ENCODE data around the gene DLG1. TPM values are rescaled to one million over a fixed set of nuclear protein-coding genes. Genes with fewer than 3 reads are reported as not detected.

DLG1 gene
- total and polyA plus RNA-seq, 4 experiments from 2014 or later = 21.4 to 92.1 (median 61.2) TPM

GRCh38 chr3:197015790-197016736, 282.3 kb downstream of the DLG1 start:
- Histone ChIP-seq H3K4me1 (ENCODE audit: insufficient read depth, low read length) (no peaks in the 10 kb centered on the region), H3K9me3 (ENCODE audit: control insufficient read depth in 1 of 2, low read length in 2 of 2) (no peaks in the 10 kb centered on the region), H3K4me3 (ENCODE audit: low read length in 2 of 2) (no peak overlapping the region), H3K36me3 (ENCODE audit: insufficient read depth, low read length) (no peaks in the 10 kb centered on the region), H3K27ac (ENCODE audit: low read depth, low read length) (no peak overlapping the region), H3K27me3 (ENCODE audit: insufficient read depth, low read length) (no peaks in the 10 kb centered on the region)
- intact Hi-C loops (cut with micrococcal nuclease) = no loop called here
- ChIA-PET CTCF (ENCODE audit: partially characterized antibody) (no interaction called here), POLR2A (ENCODE audit: partially characterized antibody) (no interaction called here)
- Mint-ChIP-seq H3K36me3 (no peaks in the 10 kb centered on the region), H3K9me3 (no peaks in the 10 kb centered on the region), H3K4me3 (no peak overlapping the region), H3K4me1 (no peaks in the 10 kb centered on the region), H3K27ac (no peak overlapping the region), H3K27me3 (no peaks in the 10 kb centered on the region)
- no peak for DNase-seq

- Histone ChIP-seq H3K36me3 (ENCODE audit: insufficient read depth, low read length) (no peaks in the 10 kb centered on the region), H3K4me3 (ENCODE audit: low read length in 2 of 2) (no peak overlapping the region), H3K4me1 (ENCODE audit: insufficient read depth, low read length) (no peaks in the 10 kb centered on the region), H3K27me3 (ENCODE audit: insufficient read depth, low read length) (no peaks in the 10 kb centered on the region), H3K9me3 (ENCODE audit: control insufficient read depth in 1 of 2, low read length in 2 of 2) (no peaks in the 10 kb centered on the region), H3K27ac (ENCODE audit: low read depth, low read length) (no peak overlapping the region)
- Mint-ChIP-seq H3K27me3 (no peaks in the 10 kb centered on the region), H3K4me1 (no peaks in the 10 kb centered on the region), H3K36me3 (no peaks in the 10 kb centered on the region), H3K9me3 (no peaks in the 10 kb centered on the region), H3K4me3 (no peak overlapping the region), H3K27ac (no peak overlapping the region)
- intact Hi-C loops (cut with micrococcal nuclease) = no loop called here
- ChIA-PET POLR2A (ENCODE audit: partially characterized antibody) (no interaction called here), CTCF (ENCODE audit: partially characterized antibody) (no interaction called here)
- no peak for DNase-seq
These were observed 283.4 kb downstream of the DLG1 start for GRCh38 chr3:197014942-197015575.

GRCh38 chr3:197014024-197014423, 284.4 kb downstream of the DLG1 start:
- intact Hi-C loops (cut with micrococcal nuclease) = no loop called here
- no peak overlapping the region for H3K4me3 ChIP-seq (ENCODE audit: low read length in 2 of 2)
- CTCF ChIA-PET (ENCODE audit: partially characterized antibody) = no interaction called here

GRCh38 chr3:197012540-197012883, 285.9 kb downstream of the DLG1 start:
- Mint-ChIP-seq H3K27ac (no peak overlapping the region), H3K9me3 (no peaks in the 10 kb centered on the region), H3K4me3 (no peak overlapping the region), H3K36me3 (no peaks in the 10 kb centered on the region), H3K4me1 (no peaks in the 10 kb centered on the region), H3K27me3 (no peaks in the 10 kb centered on the region)
- H3K27ac ChIP-seq (ENCODE audit: low read depth, low read length) = no peak overlapping the region
- H3K27me3 ChIP-seq (ENCODE audit: insufficient read depth, low read length) = no peaks in the 10 kb centered on the region
- no peaks in the 10 kb centered on the region for H3K36me3 ChIP-seq (ENCODE audit: insufficient read depth, low read length)
- CTCF ChIA-PET (ENCODE audit: partially characterized antibody) = interaction anchor here (0.8 kb wide), 1 partner anchor 18 kb away, joined by 3 read pairs; no protein-coding TSS in a partner anchor
- H3K9me3 ChIP-seq (ENCODE audit: control insufficient read depth in 1 of 2, low read length in 2 of 2) = no peaks in the 10 kb centered on the region
- H3K4me3 ChIP-seq (ENCODE audit: low read length in 2 of 2) = no peak overlapping the region
- POLR2A ChIA-PET (ENCODE audit: partially characterized antibody) = no interaction called here
- intact Hi-C loops (cut with micrococcal nuclease) = no loop called here
- H3K4me1 ChIP-seq (ENCODE audit: insufficient read depth, low read length) = no peaks in the 10 kb centered on the region
- DNase-seq = no peak

More at GRCh38 chr3:197014024-197014423, 284.4 kb downstream of the DLG1 start:
- Mint-ChIP-seq H3K27me3 (no peaks in the 10 kb centered on the region), H3K27ac (no peak overlapping the region), H3K4me3 (no peak overlapping the region), H3K36me3 (no peaks in the 10 kb centered on the region), H3K4me1 (no peaks in the 10 kb centered on the region), H3K9me3 (no peaks in the 10 kb centered on the region)
- Histone ChIP-seq H3K27me3 (ENCODE audit: insufficient read depth, low read length) (no peaks in the 10 kb centered on the region), H3K36me3 (ENCODE audit: insufficient read depth, low read length) (no peaks in the 10 kb centered on the region), H3K4me1 (ENCODE audit: insufficient read depth, low read length) (no peaks in the 10 kb centered on the region), H3K9me3 (ENCODE audit: control insufficient read depth in 1 of 2, low read length in 2 of 2) (no peaks in the 10 kb centered on the region), H3K27ac (ENCODE audit: low read depth, low read length) (no peak overlapping the region)
- POLR2A ChIA-PET (ENCODE audit: partially characterized antibody) = no interaction called here
- DNase-seq = no peak

GRCh38 chr3:197011780-197012539, 286.5 kb downstream of the DLG1 start:
- Mint-ChIP-seq H3K4me1 (no peaks in the 10 kb centered on the region), H3K27ac (no peak overlapping the region), H3K36me3 (no peaks in the 10 kb centered on the region), H3K9me3 (no peaks in the 10 kb centered on the region), H3K27me3 (no peaks in the 10 kb centered on the region), H3K4me3 (no peak overlapping the region)
- H3K4me3 ChIP-seq (ENCODE audit: low read length in 2 of 2) = no peak overlapping the region
- POLR2A ChIA-PET (ENCODE audit: partially characterized antibody) = no interaction called here
- H3K27me3 ChIP-seq (ENCODE audit: insufficient read depth, low read length) = no peaks in the 10 kb centered on the region
- no peaks in the 10 kb centered on the region for H3K9me3 ChIP-seq (ENCODE audit: control insufficient read depth in 1 of 2, low read length in 2 of 2)
- no peak overlapping the region for H3K27ac ChIP-seq (ENCODE audit: low read depth, low read length)
- H3K36me3 ChIP-seq (ENCODE audit: insufficient read depth, low read length) = no peaks in the 10 kb centered on the region
- H3K4me1 ChIP-seq (ENCODE audit: insufficient read depth, low read length) = no peaks in the 10 kb centered on the region
- intact Hi-C loops (cut with micrococcal nuclease) = no loop called here
- CTCF ChIA-PET (ENCODE audit: partially characterized antibody) = no interaction called here
- no peak for DNase-seq

GRCh38 chr3:197010556-197011351, 287.7 kb downstream of the DLG1 start:
- CTCF ChIA-PET (ENCODE audit: partially characterized antibody) = no interaction called here
- Mint-ChIP-seq H3K9me3 (no peaks in the 10 kb centered on the region), H3K36me3 (no peaks in the 10 kb centered on the region), H3K27me3 (no peaks in the 10 kb centered on the region), H3K27ac (no peak overlapping the region), H3K4me1 (no peaks in the 10 kb centered on the region), H3K4me3 (no peak overlapping the region)
- H3K27me3 ChIP-seq (ENCODE audit: insufficient read depth, low read length) = no peaks in the 10 kb centered on the region
- no peak overlapping the region for H3K4me3 ChIP-seq (ENCODE audit: low read length in 2 of 2)
- no peaks in the 10 kb centered on the region for H3K9me3 ChIP-seq (ENCODE audit: control insufficient read depth in 1 of 2, low read length in 2 of 2)
- H3K4me1 ChIP-seq (ENCODE audit: insufficient read depth, low read length) = no peaks in the 10 kb centered on the region
- intact Hi-C loops (cut with micrococcal nuclease) = no loop called here
- no peaks in the 10 kb centered on the region for H3K36me3 ChIP-seq (ENCODE audit: insufficient read depth, low read length)
- DNase-seq = no peak
- no peak overlapping the region for H3K27ac ChIP-seq (ENCODE audit: low read depth, low read length)
- POLR2A ChIA-PET (ENCODE audit: partially characterized antibody) = no interaction called here

All from CD4-positive, alpha-beta memory T cell (primary cell).